Measurements from ENCODE around the gene LZTS2.

DNA sequence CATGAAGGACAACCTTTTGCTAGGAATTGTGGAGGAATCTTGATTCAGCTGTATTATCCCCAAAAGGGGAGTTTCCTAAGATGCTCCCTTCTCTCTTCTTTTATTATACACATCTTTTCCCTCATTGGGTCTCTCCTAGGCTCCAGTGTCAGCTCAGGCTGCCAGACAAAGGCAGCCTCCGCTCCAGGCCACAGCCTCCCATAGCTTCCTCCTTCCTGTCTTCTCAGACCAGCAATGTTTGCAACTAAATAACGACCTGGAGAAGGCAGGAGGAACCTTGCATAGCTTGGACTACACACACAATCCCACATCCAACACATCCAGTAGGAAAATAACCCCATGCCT lies 43.7 kb downstream of the LZTS2 start:
- TF ChIP-seq POLR2A (IDR thresholded peaks at IDR 0.05), result no peak
- TF ChIP-seq, protein P1, sequence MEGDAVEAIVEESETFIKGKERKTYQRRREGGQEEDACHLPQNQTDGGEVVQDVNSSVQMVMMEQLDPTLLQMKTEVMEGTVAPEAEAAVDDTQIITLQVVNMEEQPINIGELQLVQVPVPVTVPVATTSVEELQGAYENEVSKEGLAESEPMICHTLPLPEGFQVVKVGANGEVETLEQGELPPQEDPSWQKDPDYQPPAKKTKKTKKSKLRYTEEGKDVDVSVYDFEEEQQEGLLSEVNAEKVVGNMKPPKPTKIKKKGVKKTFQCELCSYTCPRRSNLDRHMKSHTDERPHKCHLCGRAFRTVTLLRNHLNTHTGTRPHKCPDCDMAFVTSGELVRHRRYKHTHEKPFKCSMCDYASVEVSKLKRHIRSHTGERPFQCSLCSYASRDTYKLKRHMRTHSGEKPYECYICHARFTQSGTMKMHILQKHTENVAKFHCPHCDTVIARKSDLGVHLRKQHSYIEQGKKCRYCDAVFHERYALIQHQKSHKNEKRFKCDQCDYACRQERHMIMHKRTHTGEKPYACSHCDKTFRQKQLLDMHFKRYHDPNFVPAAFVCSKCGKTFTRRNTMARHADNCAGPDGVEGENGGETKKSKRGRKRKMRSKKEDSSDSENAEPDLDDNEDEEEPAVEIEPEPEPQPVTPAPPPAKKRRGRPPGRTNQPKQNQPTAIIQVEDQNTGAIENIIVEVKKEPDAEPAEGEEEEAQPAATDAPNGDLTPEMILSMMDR (IDR thresholded peaks at IDR 0.05), result no peak
- no peak for TF ChIP-seq EP300 (IDR thresholded peaks at IDR 0.05)

All from tibial nerve (tissue), 4 donors.